NCI-H526 (cell line): Measurements from ENCODE around the gene PDS5B.
"Not testable (repeated sequence)": the region's sequence is repeated elsewhere in the genome, so short reads cannot be mapped to it uniquely, and the experiment has no call there.

Experiments used
- DNase-seq, 2 experiments: peaks; one replicate each; lab custom pipeline; 2025; lab: John Stamatoyannopoulos, UW

The PDS5B gene, protein sequence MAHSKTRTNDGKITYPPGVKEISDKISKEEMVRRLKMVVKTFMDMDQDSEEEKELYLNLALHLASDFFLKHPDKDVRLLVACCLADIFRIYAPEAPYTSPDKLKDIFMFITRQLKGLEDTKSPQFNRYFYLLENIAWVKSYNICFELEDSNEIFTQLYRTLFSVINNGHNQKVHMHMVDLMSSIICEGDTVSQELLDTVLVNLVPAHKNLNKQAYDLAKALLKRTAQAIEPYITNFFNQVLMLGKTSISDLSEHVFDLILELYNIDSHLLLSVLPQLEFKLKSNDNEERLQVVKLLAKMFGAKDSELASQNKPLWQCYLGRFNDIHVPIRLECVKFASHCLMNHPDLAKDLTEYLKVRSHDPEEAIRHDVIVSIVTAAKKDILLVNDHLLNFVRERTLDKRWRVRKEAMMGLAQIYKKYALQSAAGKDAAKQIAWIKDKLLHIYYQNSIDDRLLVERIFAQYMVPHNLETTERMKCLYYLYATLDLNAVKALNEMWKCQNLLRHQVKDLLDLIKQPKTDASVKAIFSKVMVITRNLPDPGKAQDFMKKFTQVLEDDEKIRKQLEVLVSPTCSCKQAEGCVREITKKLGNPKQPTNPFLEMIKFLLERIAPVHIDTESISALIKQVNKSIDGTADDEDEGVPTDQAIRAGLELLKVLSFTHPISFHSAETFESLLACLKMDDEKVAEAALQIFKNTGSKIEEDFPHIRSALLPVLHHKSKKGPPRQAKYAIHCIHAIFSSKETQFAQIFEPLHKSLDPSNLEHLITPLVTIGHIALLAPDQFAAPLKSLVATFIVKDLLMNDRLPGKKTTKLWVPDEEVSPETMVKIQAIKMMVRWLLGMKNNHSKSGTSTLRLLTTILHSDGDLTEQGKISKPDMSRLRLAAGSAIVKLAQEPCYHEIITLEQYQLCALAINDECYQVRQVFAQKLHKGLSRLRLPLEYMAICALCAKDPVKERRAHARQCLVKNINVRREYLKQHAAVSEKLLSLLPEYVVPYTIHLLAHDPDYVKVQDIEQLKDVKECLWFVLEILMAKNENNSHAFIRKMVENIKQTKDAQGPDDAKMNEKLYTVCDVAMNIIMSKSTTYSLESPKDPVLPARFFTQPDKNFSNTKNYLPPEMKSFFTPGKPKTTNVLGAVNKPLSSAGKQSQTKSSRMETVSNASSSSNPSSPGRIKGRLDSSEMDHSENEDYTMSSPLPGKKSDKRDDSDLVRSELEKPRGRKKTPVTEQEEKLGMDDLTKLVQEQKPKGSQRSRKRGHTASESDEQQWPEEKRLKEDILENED (N-terminal part only)

DNA sequence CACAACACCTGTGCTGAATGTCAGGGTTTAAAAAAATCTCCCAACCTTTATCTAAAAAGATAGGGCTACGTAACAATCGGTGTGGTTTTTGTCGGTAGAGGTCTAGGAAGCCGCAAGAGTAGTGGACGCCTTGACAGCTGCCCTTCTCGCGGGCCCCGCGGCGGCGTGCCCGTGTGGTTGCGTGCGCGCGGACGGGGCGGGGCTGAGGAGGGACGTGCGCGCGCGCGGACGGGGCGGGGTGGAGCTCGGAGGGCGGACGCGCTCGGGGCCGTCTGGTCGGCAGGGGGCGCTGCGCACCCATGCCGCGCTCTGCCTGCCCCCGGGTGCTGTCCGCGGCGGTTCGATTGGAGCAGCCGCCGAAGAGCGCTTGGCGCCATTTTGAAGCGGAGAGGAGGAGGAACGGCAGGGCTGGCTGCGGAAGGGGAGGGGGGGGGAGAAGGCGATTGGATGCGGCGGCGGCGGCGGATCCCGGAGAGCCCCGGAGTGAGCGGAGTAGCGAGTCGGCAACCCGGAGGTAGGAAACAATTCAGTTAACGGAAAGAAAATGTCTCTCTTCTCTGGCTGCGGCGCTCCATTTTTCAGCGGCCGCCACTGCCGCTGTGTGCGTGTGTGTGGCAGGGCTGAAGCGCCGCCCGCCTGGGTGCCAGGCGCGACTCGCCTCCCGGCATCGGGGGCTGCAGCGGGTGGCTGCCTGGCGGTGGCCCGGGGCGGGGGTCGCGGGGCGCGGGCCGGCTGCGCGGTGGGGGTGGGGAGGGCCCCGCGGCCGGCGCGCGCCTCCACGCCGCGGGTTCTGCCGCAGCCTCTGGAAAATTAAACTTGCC lies at the start of gene PDS5B:
Gene PDS5B, plus strand, starts transcription at position 373 of the 821 bp plus-strand sequence. CDS start 62,321 bp downstream, outside the sequence.
- DNase-seq = peak; percentile 91 to 98

DNA sequence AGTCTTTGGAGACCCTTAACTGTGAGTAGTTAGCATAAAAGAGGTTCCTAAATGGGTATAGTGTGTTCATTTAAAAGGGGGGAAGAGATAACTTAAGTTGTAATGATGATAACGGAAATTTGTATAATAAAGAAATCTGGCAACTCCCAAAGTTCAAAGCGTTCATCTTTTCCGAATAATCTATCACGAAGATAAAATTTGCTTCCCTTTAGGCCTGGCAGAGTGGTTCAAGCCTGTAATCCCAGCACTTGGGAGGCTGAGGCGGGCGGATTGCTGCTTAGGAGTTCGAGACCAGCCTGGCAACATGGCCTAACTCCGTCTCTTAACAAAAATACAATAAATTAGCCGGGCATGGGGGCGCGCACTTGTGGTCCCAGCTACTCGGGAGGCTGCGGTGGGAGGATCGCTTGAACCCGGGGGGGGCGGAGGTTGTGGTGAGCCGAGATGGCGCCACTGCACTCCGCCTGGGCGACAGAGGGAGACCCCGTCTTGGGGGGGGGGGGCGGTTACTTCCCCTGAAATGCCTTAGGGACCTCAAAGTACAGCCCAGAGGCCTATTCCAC lies 48.6 kb upstream of the PDS5B start:
- DNase-seq = peak in 1 of 2 experiments; percentile 45

DNA sequence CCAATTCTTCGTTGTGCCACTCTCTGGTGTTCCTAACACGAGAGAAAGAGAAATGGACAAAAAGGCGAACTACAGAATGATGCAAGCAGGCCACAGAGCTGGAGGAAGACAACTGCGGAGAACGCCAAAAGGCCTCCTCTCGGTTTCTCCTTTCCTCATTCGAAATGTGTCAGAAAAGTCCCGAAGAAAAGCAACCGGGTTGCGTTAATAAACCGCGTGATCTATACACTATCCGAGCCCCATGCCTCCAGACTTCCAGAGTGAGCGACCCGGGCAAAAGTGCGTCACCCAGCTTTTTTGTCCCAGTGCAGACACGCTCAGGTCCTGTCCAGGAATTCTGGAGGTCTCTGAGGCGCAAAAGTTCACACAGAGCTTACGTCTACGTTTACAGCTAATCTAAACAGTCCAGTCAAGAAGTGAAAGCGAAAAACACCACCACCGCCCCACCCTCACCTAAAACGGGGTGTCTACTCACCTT lies 48.1 kb upstream of the PDS5B start:
- peak in 1 of 2 experiments; percentile 64 for DNase-seq

DNA sequence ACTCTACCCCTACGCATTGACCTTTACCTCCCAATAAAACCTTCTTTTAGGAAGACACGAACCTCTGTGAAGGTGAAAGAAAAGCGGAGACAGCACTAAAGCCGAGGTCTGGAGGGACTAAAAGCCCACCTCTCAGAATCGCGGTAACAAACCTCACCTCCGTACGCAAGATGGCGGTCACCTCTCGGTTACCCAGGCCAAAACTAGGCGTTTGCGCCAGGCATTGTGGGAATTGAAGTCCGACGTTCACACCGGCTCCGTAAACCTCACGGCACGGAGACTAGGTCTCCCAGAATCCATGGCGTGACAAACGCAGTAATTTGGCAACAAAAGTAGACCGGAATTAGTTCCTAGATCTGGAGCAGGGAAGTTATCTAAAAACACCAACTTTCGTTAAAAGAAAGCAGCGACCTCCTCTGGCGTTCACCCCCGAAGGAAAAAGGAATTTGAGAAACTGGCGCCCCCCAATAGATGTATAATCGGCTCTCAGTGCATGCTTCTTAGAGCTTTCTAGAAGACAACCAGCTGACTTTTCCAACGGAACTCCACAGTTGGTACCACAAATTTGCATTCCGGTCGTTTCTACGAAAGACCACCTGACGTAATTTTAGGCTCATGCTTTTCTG lies 47.5 kb upstream of the PDS5B start, which contains the start of gene N4BP2L2:
Gene N4BP2L2, minus strand, starts transcription at position 175 of the 626 bp plus-strand sequence. CDS start 1,768 bp downstream, outside the sequence.
- peak; percentile 97 to 98 for DNase-seq

DNA sequence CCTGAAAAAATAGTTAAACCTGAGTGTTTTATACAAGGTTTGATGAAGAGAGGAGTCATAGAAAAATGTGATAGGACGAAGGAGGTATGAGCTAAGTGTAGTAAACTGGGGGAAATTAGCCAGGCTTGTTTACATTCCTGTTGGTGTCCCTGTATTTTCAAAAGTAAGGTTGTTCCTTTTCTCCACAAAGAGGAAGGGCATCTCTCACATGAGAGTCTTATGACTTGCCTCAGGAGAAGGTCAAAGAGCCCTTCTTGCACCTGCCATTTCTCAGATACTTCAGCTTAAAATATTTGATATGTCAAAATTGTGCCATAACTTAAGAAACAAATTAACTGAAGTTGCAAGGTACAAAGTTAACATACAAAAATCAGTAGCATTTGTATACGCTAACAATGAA lies 44.0 kb upstream of the PDS5B start:
- no peak for DNase-seq

DNA sequence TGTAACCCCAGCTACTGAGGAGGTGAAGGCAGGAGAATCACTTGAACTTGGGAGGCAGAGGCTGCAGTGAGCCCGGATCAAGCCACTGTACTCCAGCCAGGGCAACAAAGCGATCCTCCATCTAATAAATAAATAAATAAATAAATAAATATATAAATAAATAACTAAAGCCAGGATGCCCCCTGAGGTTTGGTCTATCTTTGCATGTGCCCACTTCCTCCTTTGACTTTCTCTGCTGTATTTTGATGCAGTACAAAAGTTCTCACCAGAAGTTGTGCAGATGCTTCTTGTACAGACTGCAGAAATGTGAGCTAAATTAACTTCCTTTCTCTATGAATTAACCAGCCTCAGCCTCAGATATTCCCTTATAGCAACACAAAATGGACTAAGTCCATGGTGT lies 41.2 kb upstream of the PDS5B start:
- no peak for DNase-seq

DNA sequence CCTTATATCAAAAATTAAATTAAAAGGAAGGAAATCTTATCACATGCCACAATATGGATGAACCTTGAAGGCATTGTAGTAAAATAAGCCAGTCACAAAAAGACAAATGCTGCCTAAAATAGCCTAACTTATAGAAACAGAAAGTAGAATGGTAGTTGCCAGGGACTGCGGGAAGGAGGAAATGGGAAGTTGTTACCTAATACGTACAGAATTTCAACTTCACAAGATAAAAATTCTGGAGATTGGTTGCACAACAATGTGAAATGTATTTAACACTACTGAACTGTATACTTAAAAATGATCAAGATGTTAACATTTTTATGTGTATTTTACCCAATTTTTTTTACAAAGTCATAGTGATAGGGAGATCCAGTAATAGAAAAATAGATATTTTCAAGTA lies 37.4 kb upstream of the PDS5B start:
- DNase-seq = no peak

DNA sequence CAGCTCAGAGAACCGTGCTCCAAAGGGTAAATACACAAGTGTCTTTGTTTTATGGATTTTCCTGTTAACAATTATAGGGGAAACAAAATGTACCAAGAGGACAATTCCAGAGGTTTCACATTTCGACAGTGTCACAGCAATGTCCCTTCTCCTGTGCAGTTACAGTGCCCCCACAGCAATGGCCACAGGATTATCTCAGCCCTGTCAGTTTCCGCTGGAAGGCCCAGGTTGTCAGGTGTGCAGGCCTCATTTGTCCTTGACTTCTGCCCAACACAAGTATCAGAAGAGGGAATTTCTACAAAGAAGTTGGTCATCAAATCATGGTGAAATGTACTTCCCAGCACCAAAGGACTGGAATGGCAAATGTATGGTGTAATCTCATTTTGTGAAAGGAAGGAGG lies 36.5 kb upstream of the PDS5B start:
- DNase-seq = no peak

DNA sequence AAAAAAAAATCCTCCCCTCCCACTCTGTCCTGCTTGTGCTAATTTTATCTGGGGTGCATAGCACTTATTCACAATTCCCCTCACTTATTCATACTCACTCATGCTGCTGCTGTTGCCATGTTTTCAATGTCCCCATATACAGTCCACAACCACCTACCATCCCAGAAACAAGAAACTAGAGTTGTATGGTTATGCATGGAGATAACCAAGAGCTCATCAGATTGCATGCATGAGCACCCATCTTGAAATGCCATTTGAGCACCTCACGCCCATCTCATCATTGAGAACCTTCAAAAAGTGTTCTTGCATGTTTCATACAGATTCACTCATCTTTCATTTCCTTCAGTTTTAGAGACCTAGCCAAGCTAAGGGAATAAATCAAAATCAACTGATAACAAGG lies 32.5 kb upstream of the PDS5B start:
- no peak for DNase-seq

DNA sequence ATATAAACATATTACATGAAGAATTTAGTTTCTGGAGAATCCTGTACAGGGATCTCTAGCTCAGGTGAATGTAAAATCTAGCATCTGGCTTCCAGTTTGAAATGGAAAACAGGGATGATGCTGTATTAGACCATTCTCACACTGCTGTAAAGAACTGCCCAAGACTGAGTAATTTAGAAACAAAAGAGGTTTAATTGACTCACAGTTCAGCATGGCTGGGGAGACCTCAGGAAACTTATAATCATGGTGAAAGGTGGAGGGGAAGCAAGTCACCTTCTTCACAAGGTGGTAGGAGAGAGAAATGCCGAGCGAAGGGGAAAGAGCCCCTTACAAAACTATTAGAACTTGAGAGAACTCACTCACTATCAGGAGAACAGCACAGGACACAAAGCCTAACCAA lies 30.6 kb upstream of the PDS5B start:
- DNase-seq = no peak

DNA sequence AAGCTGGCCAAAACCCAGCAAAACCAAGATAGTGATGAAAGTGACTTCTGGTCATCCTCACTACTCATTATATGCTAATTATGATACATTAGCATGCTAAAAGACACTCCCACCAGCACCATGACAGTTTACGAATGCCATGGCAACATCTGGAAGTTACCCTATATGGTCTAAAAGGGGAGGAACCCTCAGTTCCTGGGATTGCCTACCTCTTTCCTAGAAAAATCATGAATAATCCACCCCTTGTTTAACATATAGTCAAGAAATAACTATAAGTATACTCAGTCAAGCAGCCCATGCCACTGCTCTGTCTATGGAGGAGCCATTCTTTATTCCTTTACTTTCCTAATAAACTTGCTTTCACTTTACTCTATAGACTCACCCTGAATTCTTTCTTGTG lies 25.4 kb upstream of the PDS5B start:
- DNase-seq = not testable (repeated sequence)

DNA sequence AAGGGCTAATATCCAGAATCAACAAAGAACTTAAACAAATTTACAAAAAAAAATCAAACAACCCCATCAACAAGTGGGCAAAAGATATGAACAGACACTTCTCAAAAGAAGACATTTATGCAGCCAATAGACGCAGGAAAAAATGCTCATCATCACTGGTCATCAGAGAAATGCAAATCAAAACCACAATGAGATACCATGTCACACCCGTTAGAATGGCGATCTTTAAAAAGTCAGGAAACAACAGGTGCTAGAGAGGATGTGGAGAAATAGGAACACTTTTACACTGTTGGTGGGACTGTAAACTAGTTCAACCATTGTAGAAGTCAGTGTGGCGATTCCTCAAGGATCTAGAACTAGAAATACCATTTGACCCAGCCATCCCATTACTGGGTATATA lies 10.6 kb upstream of the PDS5B start:
- not testable (repeated sequence) for DNase-seq

DNA sequence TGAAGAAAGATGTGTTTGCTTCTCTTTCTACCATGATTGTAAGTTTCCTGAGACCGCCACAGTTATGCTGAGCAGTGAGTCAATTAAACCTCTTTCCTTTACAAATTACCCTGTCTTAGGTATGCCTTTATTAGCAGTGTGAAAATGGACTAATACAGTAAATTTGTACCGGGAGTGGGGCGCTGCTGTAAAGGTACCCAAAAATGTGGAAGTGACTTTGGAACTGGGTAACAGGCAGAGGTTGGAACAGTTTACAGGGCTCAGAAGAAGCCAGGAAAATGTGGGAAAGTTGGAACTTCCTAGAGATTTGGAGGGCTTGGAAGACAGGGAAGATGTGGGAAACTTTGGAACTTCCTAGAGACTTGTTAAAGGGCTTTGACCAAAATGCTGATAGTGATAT lies 9.2 kb upstream of the PDS5B start:
- no peak for DNase-seq

DNA sequence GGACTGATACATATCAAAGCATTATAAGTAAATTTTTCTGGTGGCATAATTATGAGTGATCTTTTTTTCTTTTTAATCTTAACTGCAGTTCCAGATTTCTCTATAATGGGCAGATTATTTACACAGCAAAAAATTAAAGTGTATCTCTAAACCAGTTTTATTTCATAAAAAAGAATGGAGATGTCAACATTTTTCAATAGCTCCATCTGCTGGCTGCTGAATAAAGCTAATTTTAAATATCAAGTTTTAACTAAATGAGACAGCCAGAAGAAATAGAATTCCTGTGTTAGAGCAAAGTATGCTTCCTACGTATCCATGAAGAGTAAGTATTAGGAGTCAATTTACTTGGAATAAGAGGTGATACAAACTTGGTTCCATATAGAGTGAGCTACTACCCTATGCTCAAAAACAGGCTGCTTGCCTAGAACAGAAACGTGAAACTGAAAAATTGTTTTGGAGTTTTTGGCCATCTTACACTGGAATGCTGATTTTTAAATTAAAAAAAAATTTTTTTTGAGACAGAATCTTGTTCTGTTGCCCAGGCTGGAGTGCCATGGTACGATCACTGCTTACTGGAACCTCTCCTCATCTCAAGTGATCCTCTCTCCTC lies 5.0 kb upstream of the PDS5B start:
- peak; percentile 9 to 54 for DNase-seq

DNA sequence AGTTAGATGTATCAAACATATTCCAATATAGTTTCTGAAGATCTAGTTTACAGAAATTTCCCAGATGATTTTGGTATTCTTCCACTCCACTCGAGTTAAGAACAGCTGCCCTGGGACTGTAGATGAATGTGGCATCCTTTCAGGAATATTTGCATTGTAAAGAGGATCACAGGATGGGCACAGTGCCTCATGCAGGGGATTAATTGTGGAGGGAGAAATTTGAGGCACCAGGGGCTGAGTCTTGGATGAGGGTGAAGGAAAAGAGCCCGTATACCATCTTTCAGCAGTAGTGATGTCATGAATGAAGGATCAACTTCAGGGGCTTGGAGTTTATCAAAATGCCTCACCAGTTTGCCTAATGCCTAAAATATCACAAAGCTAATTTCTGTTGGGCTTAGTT lies 4.0 kb upstream of the PDS5B start:
- no peak for DNase-seq

DNA sequence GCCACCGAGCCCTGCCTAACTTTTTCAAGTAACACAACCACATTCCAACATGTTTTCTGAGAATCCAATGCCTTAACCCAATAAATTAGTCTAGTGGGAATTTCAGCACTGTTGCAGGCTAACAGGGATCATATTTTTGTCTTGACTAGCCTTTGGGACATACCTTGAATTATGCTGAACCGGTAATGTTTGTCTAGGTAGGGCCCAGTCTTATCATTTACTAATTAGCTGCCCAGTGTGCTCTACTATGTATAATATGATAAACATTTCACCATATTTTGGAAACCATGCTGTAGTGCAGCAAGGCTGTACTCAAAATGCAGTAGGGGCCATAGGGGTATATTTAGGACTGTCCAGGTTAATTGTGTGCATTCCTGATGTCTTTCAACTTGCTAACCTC lies 3.3 kb upstream of the PDS5B start:
- no peak for DNase-seq

DNA sequence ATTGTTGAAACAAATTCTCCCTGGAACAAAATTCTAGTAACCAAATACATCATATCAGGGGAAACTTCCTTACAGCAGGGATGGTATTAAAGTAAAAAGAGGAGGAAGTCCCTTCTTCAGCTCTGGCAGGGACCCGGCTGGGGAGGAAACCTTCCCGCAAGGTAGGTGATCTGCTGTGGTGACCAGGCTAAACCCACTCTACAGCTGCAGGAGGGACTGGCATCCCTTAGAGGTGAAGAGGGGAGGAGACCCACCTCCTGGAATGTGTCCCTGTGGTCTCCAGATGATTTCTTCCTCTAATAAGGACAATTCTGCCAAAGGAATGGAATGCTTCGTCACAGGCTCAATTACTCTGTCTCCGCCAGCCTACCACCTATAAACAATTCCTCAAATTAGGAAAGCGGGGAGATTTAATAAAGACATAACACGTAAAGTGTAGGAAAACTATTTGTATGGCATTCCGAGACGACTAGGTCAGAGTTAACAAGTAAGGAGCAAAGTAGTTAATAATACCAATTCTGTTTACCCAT lies 637 bp upstream of the PDS5B start:
- DNase-seq = peak; percentile 28 to 48

DNA sequence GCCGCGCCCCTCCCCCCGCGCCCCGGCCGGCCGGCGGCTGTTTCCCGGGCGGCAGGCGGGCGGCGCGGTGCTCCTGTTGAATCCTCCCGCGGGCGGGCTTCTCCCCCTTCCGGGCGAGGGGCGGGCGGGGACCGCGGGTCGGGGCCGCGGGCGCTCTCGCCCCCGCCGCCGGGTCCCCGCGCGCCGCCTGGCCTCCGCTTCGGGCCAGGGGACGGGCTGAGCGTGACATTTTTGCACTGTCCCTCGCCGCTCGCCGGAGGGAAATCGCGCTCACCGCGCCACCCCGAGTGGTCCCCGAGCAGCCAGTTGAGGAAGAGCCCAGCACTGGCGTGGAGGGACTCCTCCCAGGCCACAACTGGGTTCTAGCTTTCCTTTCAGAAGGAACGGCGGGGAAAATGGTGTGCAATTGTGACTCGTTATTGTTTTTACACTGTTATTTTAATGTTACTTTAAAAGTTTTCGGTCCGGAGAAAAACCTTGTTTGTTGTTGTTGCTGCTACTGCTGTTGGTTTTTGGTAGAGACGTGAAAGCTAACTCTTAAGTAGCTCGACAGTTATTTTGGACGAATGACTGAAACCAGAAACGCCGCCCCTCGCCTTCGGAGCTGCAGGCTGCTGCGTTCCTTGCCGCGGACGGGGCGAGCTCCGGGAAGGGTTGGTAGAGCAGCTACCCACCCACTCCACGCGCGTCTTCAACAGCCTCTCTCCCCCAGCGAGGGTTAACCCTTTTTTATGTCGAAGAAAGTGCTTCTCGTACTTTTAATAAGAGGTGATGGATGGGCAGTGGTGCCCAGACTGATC lies 959 bp downstream of the PDS5B start:
- peak; percentile 69 to 90 for DNase-seq

DNA sequence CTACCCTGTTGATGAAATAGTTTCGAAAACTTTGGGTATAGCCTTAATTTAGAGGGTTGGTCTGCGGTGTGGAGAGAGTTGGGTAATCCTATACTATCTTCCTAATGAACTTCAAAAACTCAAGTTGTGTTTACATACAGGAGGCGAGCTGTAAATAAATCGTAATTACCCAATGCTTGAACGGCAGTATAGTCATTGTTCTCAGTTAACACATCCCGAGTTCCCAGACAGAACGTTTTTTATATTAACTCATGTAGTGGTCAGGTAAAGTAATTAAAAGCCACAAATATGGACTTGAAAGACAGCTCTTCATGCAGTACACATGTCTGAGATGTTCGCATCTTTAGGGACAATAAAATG lies 1.5 kb downstream of the PDS5B start:
- DNase-seq = peak; percentile 55 to 57
